ENCODE results near the gene FRA10AC1. TPM values are rescaled to one million over a fixed set of nuclear protein-coding genes. Genes with fewer than 3 reads are reported as not detected.

FRA10AC1 gene
- 3.6 and 4.1 TPM in 2 replicates for total RNA-seq (ENCODE audit: low replicate concordance)

GRCh38 chr10:93702210-93703001 lies at the start of gene FRA10AC1:
FRA10AC1 (minus strand) TSS chr10:93702592; CDS start chr10:93700106, 2,486 bp downstream.

Other genes with a start within 250 kb of the FRA10AC1 start
- 116 and 191 TPM in 2 replicates for gene MYOF, start 220.3 kb downstream of the FRA10AC1 start, total RNA-seq (ENCODE audit: low replicate concordance)
- gene CEP55, start 206.0 kb downstream of the FRA10AC1 start, total RNA-seq (ENCODE audit: low replicate concordance) = 0.47 and 10.1 TPM in 2 replicates
- gene FFAR4, start 135.9 kb downstream of the FRA10AC1 start, total RNA-seq (ENCODE audit: low replicate concordance) = not detected in 2 replicates
- 0.15 and 0.23 TPM in 2 replicates for gene RBP4, start 101.4 kb downstream of the FRA10AC1 start, total RNA-seq (ENCODE audit: low replicate concordance)
- gene PDE6C, start 90.1 kb downstream of the FRA10AC1 start, total RNA-seq (ENCODE audit: low replicate concordance) = not detected in 2 replicates
- gene LGI1, start 55.3 kb upstream of the FRA10AC1 start, total RNA-seq (ENCODE audit: low replicate concordance) = not detected in 2 replicates
- gene SLC35G1, start 191.4 kb upstream of the FRA10AC1 start, total RNA-seq (ENCODE audit: low replicate concordance) = 1.5 and 3.2 TPM in 2 replicates